Activated naive CD8-positive, alpha-beta T cell treated with anti-CD3 and anti-CD28 coated beads for 36 hours (primary cell): Measurements from ENCODE around the gene SHB. TPM values are rescaled to one million over a fixed set of nuclear protein-coding genes. Genes with fewer than 3 reads are reported as not detected.

Experiments used
- DNase-seq: peaks from one replicate; pipeline ENCODE4 v3.0.0; 2021
- H3K27ac Mint-ChIP-seq: one replicate; pipeline ENCODE4 v1.8.0; 2022; ENCODE audit warnings: mild to moderate bottlenecking, moderate library complexity, mixed read lengths
- H3K27me3 Mint-ChIP-seq: one replicate; pipeline ENCODE4 v1.8.0; 2022; ENCODE audit warnings: mild to moderate bottlenecking, mixed read lengths
- H3K36me3 Mint-ChIP-seq: one replicate; pipeline ENCODE4 v1.8.0; 2021; ENCODE audit warnings: mild to moderate bottlenecking, mixed read lengths
- H3K4me1 Mint-ChIP-seq: one replicate; pipeline ENCODE4 v1.8.0; 2021; ENCODE audit warnings: mixed read lengths
- H3K4me3 Mint-ChIP-seq: one replicate; pipeline ENCODE4 v1.8.0; 2022; ENCODE audit warnings: mild to moderate bottlenecking, moderate library complexity, mixed read lengths
- H3K9me3 Mint-ChIP-seq: one replicate; pipeline ENCODE4 v1.8.0; 2022; ENCODE audit warnings: mixed read lengths
- total RNA-seq, 2 experiments: library from RNA; stranded (reverse); gene quantifications; one replicate each; pipeline ENCODE4 v1.2.3, GENCODE V29; 2021

SHB gene
- total RNA-seq, 2 experiments from 2014 or later = 1.2 to 1.8 TPM

DNA sequence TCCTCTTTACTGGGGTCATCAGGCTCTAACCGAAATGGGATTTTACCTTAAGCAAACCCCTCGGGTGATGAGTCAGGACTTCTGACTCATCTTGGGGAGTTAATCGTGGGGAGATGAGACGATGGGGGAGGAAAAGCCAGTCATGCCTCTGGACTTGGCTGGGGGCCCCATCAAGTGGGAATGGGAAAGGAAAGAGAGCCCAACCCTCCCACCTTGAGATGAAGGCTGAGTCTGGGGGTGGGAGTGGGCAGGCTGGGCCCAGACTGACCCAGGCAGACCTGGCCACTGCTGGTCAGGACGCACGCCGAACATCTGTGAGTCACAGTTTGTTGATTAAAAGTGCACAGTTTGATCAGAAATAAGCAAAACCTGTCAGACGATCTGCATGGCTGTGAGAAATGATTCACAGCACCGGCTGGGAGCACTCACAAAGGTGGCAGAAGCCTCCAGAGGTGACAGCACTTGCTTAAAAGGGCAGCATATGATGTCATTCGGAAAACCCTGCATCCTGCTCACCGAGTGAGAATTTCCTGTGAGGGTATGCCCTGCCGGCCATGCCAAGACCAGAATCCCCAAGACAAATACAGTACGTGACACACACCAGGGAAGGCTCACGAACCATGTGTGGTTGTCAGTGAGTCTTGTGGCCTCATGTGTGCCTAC lies 115.1 kb downstream of the SHB start:
- DNase-seq = peak; percentile 30
- peaks cover 12% of the 10 kb centered on the region for H3K4me1 Mint-ChIP-seq
- no peaks in the 10 kb centered on the region for H3K9me3 Mint-ChIP-seq
- H3K27ac Mint-ChIP-seq = peak overlapping the region; percentile 86
- no peaks in the 10 kb centered on the region for H3K27me3 Mint-ChIP-seq
- no peaks in the 10 kb centered on the region for H3K36me3 Mint-ChIP-seq
- H3K4me3 Mint-ChIP-seq = peak overlapping the region; percentile 37

DNA sequence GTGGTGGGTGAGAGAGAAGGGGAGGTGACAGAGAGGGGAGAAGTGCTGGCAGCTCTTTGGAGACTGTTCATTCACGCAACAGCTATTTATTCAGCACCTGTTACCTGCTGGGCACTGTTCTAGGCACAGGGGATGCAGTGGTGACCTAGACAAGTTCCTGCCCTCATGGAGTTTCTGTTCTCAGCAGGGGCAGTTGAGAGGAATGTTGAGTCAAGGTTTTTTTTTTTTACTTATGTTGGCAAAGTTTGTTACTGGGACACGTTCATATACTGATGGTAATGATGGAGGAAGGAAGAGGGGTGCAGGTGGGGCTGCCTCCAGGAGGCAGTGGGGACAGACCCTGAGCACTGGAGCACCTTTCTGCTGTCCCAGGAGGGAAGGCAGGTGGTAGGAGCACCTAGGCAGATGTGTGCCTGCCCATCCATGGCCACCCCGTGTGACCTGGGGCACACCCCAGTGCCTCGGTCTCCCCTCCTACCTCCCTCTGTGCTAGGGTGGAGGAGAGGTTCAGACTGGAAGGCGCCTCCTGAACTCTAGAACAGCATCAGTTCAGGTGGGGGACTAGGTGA lies 115.7 kb downstream of the SHB start:
- peak overlapping the region; percentile 86 for H3K27ac Mint-ChIP-seq
- no peak overlapping the region for H3K4me3 Mint-ChIP-seq
- no peaks in the 10 kb centered on the region for H3K36me3 Mint-ChIP-seq
- no peak for DNase-seq
- H3K4me1 Mint-ChIP-seq = peaks cover 12% of the 10 kb centered on the region
- H3K9me3 Mint-ChIP-seq = no peaks in the 10 kb centered on the region
- H3K27me3 Mint-ChIP-seq = no peaks in the 10 kb centered on the region

DNA sequence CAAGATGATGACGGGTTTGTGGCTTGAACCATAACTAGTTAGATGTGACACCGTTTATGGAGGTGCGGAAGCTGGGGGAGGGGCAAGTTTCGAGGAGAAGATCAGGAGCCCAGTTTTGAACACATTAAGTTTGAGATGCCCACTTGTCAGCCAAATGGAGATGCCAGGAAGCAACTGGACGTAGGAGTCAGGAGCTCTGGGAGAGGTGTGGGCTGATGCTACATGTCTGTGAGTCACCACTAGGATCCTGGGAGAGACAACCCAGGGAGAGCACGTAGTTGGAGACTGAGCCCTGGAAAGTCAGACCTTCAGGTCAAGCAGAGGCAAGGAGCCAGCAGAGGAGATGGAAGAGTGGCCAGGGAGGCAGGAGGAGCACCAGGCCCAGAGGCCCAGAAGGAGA lies 116.3 kb downstream of the SHB start:
- Mint-ChIP-seq H3K4me3 (no peak overlapping the region), H3K36me3 (no peaks in the 10 kb centered on the region), H3K27ac (no peak overlapping the region), H3K4me1 (peaks cover 12% of the 10 kb centered on the region), H3K9me3 (no peaks in the 10 kb centered on the region), H3K27me3 (no peaks in the 10 kb centered on the region)
- no peak for DNase-seq

DNA sequence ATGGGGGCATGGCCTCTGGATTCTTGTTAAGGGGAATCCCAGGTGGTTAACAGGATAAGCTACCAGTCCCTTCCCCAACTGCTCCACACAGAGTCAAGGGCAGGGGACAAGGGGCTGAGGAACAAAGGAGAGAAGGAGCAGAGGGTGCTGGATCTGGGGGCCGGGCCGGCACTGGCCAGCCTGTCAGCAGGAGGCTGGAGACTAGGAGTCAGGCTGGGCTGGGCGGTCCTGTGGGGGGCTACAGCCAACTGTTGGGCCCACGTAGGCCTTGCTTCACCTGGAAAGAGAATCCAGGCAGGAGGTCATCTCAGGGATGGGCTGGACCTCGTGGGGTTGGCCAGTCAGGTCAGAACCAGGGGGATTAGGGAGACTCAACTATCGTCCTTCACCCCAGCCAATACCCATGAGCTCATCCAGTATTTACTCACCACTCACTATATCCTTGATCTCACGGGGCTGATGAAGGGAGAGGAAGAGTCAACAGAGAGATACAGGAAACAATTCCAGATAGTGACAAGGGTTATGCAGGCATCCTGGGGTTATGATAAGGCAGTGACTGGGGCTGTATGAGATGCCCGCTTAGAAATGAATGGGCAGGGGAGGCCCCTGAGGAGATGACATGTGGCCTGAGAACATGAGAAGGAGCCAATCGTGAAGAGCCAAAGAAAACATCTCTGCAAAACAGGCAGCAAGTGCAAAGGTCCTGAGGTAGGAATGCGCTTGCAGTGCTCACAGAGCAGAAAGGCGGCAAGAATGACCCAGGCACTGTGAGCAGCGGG lies 117.2 kb downstream of the SHB start:
- Mint-ChIP-seq H3K9me3 (no peaks in the 10 kb centered on the region), H3K27ac (no peak overlapping the region), H3K27me3 (no peaks in the 10 kb centered on the region), H3K36me3 (no peaks in the 10 kb centered on the region), H3K4me1 (peaks cover 12% of the 10 kb centered on the region), H3K4me3 (no peak overlapping the region)
- DNase-seq = no peak

DNA sequence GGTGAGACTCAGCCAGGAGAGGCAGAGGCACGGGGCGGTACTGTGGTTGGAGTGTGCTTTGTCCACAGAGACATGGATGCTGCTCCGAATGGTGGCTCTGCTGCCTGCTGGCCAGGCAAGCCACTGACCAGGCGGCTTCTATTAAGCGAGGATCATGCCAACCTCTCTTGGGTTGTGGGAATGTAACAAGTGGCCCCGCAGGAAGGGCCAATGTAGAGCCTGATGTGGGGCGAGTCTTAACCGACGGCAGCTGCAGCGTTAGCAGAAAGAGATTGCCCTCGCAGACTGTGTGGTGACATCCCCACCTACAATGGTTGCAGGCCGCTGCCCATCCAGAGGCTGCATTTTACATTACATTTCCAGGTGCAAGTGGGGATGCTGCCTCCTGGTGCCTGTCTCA lies 118.5 kb downstream of the SHB start:
- peaks cover 12% of the 10 kb centered on the region for H3K4me1 Mint-ChIP-seq
- H3K27me3 Mint-ChIP-seq = no peaks in the 10 kb centered on the region
- H3K36me3 Mint-ChIP-seq = no peaks in the 10 kb centered on the region
- H3K4me3 Mint-ChIP-seq = no peak overlapping the region
- DNase-seq = no peak
- no peak overlapping the region for H3K27ac Mint-ChIP-seq
- no peaks in the 10 kb centered on the region for H3K9me3 Mint-ChIP-seq

DNA sequence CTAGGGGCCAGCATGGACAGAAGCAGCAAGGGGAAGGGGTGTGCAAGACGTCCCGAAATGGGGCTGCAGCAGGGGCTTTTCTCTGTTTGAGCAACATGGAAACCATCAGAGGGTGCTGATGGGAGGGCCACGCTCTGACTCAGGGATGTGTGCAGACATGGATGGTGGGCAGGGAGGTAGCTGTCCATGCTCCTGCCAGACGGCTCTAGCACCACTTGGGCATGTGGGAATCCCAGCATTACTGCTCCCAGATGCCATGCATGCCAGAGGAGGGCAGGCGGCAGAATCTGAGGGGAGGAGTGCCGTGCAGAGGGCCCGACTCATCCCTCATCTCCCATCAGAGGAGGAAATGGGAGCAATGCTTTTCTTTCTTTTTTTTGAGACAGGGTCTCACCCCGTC lies 119.5 kb downstream of the SHB start:
- Mint-ChIP-seq H3K27me3 (no peaks in the 10 kb centered on the region), H3K4me3 (no peak overlapping the region), H3K4me1 (peaks cover 12% of the 10 kb centered on the region), H3K9me3 (no peaks in the 10 kb centered on the region), H3K36me3 (no peaks in the 10 kb centered on the region), H3K27ac (no peak overlapping the region)
- DNase-seq = no peak

DNA sequence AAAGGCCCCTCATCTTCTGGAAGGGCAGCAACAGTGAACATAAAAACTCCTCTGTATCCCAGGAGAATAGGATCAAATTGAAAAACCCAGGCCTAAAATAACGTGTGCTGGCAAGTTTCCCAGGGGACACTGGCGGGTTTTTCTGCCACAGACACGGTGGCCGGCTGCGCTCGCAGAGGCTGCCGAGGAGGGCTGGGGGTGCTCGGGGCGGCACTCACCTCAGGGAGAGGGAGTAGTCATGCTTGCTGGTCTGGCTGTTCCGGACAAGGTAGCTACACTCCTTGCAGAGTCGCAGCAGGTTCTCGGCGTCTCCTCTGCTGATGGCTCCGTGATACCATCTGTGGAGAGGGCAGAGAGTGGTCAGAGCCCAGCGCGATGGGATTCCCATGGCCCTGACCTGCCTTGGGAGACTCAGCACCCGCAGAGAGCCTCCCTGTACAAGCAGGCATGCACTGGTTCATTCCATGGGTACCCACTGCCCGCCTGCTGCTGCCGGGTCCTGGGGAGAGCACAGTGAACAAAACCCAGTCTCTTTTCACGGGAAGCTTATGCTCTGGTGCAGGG lies 120.5 kb downstream of the SHB start:
- DNase-seq = no peak
- Mint-ChIP-seq H3K27me3 (no peaks in the 10 kb centered on the region), H3K4me1 (peaks cover 4% of the 10 kb centered on the region), H3K27ac (no peak overlapping the region), H3K36me3 (no peaks in the 10 kb centered on the region), H3K9me3 (no peaks in the 10 kb centered on the region), H3K4me3 (no peak overlapping the region)

DNA sequence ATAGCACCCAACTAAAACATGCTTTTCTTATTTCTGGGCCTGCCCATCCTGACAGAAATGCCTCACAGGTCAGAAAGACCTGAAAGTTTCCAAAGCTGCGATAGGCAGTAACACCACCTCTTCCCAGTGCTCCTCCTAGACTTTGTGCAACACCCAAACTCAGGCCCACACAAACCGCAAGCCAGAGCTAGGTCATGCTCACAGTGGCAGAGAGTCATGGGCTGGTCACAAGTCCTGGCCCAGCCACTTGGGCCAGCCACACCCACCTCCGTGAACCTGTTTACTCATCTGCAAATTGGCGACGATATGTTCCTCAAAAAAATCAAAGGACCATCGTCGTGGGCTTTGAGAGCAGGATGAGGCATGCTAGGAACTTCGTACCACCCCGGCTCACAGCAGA lies 121.0 kb downstream of the SHB start:
- no peaks in the 10 kb centered on the region for H3K36me3 Mint-ChIP-seq
- DNase-seq = no peak
- no peak overlapping the region for H3K4me3 Mint-ChIP-seq
- no peak overlapping the region for H3K27ac Mint-ChIP-seq
- no peaks in the 10 kb centered on the region for H3K27me3 Mint-ChIP-seq
- H3K4me1 Mint-ChIP-seq = no peaks in the 10 kb centered on the region
- no peaks in the 10 kb centered on the region for H3K9me3 Mint-ChIP-seq

DNA sequence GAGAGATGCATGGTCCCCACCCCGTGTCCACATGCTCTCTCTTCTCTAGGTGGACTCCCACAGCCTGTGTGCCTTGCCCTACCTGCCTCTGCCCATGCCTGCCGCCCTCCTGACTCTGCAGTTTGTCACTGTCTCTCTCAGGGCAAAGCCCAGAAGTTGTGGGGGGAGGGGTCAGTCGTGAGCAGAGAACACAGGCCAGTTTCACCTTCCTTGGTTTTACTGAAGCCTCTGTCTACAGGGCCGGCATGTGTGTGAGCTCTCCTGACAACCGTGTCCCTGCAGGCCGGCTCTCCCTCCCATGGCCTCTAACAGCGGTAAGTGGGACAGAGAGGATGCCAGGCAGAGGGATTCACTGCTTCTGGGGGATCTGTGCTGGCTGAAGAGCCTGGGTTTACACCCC lies 121.6 kb downstream of the SHB start:
- Mint-ChIP-seq H3K27me3 (no peaks in the 10 kb centered on the region), H3K27ac (no peak overlapping the region), H3K36me3 (no peaks in the 10 kb centered on the region), H3K4me1 (no peaks in the 10 kb centered on the region), H3K9me3 (no peaks in the 10 kb centered on the region), H3K4me3 (no peak overlapping the region)
- no peak for DNase-seq

DNA sequence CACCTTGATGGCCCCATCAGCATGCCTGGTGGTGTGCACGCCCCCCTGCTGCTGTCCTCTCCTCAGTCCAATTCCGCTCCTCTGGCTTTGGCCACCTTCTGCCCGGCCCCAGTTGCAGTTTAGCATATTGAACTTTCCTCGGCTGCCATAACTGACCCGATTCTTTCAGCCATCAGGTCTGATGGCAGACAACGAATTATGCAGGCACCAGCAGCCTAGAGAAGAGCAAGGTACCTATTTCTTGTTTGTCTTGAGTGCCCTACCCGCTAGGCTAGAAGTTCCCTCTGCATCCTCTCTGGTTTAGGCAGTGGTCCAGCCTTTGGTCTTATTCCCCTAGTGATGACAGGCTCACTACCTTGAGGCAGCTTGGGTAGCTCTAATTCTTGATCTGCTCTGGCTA lies 122.1 kb downstream of the SHB start:
- no peak overlapping the region for H3K4me3 Mint-ChIP-seq
- H3K27me3 Mint-ChIP-seq = no peaks in the 10 kb centered on the region
- DNase-seq = no peak
- no peaks in the 10 kb centered on the region for H3K4me1 Mint-ChIP-seq
- H3K27ac Mint-ChIP-seq = no peak overlapping the region
- no peaks in the 10 kb centered on the region for H3K9me3 Mint-ChIP-seq
- no peaks in the 10 kb centered on the region for H3K36me3 Mint-ChIP-seq

DNA sequence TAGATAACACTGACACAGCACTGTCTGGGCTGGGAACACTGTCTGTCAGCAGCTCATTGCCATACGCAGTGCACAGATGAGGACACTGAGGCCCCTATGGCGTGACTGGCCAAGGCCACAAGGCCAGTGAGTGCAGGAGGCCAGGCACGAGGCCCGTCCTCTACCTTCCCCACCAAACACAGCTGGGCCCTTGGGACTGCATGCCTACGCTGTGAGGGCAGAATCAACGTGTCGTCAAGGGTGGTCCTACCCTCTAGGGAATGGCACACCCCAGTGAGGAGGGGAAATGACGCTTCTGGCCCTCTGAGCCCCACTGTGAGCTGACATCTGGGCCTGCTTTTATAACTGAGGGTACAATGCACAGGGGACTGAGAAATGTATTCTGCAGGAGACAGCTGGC lies 123.0 kb downstream of the SHB start:
- Mint-ChIP-seq H3K36me3 (no peaks in the 10 kb centered on the region), H3K27me3 (no peaks in the 10 kb centered on the region), H3K9me3 (no peaks in the 10 kb centered on the region), H3K4me3 (no peak overlapping the region), H3K27ac (no peak overlapping the region), H3K4me1 (no peaks in the 10 kb centered on the region)
- DNase-seq = no peak

DNA sequence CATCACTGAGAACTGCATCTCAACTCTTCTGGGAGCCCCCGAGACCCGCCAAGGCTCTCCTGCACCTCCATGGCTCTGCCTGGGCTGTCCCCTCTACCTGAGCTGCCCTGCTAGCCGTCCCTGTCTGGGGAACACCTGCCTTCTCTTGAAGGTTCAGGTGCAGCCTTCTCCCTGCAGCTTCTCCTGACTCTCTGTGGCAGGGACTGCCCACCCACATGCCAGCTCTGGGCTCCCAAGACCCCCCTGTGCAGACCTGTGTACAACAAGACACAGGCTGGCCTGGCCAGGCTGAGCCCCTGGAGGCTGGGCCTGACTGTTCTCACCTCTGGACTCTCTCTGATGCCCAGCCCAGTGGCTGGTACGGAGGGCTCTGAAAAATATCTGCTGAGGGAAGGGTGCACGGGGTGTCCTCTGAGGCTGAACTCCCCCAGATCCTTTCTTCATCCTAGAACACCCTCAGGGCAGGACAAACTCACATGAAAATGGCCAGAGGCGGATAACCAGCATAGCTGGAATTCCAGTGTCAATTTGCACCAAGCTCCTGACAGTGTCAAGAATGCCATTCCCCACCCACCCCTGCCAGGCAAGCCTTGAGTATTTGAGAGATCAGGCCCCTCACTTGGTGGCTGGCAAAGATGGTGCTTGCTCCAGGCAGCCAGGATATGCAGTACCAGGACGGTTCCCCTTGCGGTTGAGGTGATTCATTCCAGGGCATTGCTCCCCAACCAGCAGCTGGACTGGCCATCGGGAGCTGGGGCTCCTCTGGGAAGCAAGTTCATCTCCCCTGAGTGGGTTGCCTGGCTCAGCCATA lies 124.2 kb downstream of the SHB start:
- DNase-seq = no peak
- no peak overlapping the region for H3K4me3 Mint-ChIP-seq
- no peaks in the 10 kb centered on the region for H3K4me1 Mint-ChIP-seq
- no peaks in the 10 kb centered on the region for H3K9me3 Mint-ChIP-seq
- no peak overlapping the region for H3K27ac Mint-ChIP-seq
- no peaks in the 10 kb centered on the region for H3K27me3 Mint-ChIP-seq
- no peaks in the 10 kb centered on the region for H3K36me3 Mint-ChIP-seq

DNA sequence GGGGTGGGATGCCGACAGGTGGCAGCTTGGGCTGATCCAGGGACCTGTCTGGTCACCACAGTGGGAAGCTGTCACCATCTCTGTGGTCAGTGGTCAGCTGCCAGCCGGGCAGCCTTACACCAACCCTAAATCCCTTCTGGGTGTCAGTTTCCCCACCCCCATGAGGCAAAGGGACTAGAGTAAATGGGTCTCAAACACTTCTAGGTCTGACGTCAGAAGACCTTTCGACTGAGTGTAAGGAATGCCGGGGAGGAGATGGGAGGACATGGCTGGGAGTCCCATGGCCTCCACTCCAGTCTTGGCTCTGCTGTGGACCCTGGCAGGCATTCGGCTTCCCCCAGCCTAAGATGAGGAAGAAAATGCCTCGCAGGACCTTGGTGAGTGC lies 124.8 kb downstream of the SHB start:
- H3K27ac Mint-ChIP-seq = no peak overlapping the region
- no peaks in the 10 kb centered on the region for H3K9me3 Mint-ChIP-seq
- H3K36me3 Mint-ChIP-seq = no peaks in the 10 kb centered on the region
- H3K4me1 Mint-ChIP-seq = no peaks in the 10 kb centered on the region
- H3K4me3 Mint-ChIP-seq = no peak overlapping the region
- H3K27me3 Mint-ChIP-seq = no peaks in the 10 kb centered on the region
- DNase-seq = no peak

DNA sequence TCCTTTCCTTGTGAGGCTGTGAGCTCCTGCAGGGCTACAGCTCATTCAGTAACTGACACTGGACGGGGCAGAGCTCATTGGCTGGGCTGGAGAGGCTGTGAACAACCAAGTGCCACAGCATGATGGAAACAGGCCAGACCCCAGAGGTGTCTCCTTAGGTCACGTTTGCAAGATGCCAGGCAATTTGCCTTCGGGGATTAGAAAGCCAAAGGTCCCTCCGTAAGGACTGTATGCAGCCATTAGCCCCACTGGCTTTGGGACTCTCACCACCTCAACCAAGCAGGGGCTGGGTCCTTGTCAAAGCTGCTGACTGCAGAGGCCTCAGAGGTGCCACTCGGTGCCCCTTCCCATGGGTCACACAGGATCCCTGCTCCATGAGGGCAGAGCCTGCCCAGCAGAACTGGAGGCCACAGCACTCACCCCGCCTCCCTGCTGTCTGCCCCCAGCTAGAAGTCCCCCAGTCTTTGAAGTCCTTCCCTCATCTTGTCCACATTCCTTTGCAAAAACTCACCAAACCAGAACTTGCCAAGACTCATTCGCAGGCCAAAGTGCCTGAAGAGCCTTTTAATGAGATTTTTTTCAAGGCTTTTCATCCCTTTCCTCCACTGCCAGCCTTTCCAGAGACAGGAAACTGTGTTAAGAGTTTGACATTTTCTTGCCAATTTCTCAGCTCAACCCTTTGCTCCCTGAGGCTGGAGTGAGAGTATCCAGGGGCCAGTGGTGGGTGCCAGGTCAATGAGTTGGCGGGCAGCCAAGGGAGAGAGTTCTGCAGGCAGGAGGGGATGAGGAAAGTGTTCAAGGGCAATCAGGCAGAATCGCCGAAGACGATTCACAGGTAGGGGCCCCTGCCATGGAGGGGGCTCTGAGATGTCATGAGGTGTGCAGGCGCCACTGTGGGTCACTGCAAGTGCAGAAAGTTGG lies 125.4 kb downstream of the SHB start:
- no peak overlapping the region for H3K4me3 Mint-ChIP-seq
- no peaks in the 10 kb centered on the region for H3K27me3 Mint-ChIP-seq
- H3K27ac Mint-ChIP-seq = no peak overlapping the region
- H3K36me3 Mint-ChIP-seq = no peaks in the 10 kb centered on the region
- DNase-seq = no peak
- H3K4me1 Mint-ChIP-seq = no peaks in the 10 kb centered on the region
- H3K9me3 Mint-ChIP-seq = no peaks in the 10 kb centered on the region
